OCI-M1 (cell line): Measurements from ENCODE around the gene RAPSN.
A peak's percentile ranks its signal among the peaks of the same experiment; 100 is the strongest.

ENCODE experiments used
- DNase-seq: peaks from one replicate; lab custom pipeline; 2025; lab: John Stamatoyannopoulos, UW

Gene RAPSN

DNA sequence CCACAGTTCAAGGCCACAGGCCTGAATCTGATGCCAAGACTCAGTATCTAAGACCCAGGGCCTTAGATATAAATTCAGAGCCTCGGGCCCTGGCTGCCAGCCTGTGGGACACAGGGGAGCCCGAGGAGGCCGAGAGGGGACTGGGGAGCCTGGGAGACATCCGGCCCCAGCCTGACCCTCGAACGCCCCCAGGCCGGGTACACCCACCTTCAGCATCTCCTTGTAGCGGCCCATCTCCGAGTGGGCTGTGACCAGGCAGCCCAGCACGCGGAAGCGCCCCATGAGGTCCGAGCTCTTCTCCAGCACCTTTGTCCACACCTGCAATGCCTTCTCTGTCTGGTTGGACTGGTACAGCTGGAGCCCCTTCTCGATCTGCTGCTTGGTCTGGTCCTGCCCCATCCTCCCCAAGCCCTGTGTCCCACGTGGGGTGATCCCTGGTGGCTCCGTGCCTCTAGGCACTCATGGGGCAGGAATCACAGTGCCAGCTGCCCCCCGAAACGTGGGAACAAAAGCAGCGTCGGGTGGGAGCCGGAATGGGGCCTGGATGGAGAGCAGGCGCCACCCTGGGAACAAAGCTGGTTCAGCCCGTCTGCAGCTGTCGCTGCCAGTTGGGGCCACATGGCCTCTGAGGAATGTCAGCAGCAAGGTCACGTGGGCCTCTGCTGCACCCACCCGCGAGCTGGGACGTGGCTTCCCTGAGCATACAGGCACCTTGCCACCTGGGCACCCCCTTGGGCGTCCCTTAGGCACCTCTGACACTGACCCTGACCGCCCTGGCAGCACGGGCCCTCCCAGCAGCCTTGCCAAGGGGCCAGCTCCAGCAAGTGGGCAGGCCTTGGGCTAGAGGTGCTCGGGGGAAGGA, at the start of gene RAPSN:
Gene RAPSN (minus strand): TSS at position 571 of the 862 bp plus-strand sequence. CDS start 172 bp downstream, at position 399.
- no peak for DNase-seq

DNA sequence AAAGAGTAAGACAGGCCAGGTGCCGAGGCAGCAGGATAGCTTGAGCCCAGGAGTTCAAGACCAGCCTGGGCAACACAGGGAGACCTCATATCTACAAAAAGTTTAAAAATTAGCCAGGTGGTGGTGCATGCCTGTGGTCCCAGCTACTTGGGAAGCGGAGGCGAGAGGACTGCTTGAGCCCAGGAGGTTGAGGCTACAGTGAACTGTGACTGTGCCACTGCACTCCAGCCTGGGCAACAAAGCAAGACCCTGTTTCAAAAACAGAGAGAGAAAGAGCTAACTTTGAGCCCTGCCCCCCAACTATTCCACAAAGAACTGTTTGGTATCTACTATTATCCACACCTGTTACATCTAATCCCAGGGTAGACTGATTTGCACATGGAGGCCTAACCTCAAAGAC, 49.2 kb upstream of the RAPSN start:
- no peak for DNase-seq

DNA sequence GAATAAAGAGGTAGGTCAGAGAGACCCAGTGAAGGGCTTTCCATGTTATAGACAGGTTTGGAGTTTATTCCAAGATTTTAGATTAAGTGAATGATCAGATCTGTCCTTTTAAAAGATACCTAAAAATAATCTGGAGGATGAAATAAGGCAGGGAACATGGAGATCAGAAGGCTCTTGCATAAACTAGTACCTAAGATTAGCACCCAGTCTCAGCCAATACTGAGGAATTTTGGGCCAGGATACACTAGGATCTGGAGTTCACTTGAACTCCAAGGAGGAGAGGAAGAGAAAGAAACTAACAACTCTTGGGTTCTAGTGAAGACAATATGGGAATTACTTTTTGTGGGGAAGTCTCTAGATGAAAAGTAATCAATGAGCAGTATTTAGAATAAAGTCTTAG, 47.9 kb upstream of the RAPSN start:
- no peak for DNase-seq

DNA sequence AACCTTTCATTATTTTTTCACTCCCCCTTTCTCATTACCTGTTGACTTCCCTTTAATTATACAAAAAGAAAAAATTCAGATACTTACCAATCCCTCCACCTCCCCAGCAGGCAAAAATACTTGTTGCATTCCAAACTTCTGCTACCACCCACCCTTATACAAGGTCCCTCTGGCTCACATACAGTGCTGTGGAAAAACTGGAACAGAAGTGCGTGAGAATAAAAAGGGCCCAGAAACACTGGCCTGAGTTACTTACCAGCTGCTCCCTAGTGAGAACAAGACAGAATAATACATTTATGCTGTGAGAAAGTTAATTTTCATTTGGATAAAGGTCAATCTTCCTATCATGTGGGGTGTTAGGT, 46.9 kb upstream of the RAPSN start:
- DNase-seq = no peak

DNA sequence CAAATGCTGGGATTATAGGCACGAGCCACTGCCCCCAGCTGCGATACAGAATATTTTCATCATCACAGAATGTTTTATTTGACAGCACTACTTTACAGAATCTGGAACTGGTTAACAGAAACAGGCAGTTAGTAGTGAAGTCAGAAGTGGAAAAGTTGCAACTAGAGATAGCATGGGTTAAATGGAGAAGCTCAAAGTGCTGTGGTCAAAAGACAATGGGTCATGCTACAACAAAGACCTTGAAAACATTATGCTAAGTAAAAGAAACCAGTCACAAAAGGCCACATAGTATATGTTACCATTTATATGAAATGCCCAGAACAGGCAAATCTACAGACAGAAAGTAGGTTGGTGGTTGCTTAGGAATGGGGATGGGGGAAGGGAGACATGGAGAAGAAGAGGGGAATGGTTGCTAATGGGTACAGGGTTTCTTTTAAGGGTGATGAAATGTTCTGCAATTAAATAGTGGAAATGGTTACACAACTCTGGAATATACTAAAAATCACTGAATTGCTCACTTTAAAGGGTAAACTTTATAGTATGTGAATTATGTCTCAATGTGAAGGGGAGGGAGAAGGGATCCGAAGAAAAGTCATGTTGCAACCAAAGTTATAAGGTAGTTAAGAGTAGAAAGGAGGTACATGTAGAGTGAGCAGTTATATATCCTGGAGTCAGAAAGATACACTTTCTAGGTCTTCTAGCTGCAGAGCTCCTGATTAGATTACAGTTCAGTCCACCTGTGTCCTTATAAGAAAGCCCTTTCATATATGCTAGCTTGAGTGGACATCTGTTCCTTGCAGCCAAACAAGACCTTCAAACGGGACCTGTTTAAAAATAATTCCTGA, 46.3 kb upstream of the RAPSN start:
- peak; percentile 81 for DNase-seq

DNA sequence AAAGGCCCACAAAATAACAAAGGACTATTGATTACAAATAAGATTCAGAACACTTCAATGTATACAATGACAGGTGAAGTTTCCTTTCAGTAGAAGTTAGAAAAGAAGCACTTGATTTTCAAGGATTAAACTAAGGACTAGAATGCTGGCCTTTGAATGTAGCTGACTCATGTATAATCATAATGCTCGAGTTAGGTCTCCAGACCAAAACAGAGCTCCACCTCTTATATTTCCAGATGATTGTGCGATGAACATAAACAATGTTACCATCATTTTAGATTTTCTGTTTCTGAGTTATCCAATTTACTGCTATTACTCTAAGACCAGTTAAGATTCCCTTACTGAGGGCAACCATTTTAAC, 40.4 kb upstream of the RAPSN start:
- no peak for DNase-seq

DNA sequence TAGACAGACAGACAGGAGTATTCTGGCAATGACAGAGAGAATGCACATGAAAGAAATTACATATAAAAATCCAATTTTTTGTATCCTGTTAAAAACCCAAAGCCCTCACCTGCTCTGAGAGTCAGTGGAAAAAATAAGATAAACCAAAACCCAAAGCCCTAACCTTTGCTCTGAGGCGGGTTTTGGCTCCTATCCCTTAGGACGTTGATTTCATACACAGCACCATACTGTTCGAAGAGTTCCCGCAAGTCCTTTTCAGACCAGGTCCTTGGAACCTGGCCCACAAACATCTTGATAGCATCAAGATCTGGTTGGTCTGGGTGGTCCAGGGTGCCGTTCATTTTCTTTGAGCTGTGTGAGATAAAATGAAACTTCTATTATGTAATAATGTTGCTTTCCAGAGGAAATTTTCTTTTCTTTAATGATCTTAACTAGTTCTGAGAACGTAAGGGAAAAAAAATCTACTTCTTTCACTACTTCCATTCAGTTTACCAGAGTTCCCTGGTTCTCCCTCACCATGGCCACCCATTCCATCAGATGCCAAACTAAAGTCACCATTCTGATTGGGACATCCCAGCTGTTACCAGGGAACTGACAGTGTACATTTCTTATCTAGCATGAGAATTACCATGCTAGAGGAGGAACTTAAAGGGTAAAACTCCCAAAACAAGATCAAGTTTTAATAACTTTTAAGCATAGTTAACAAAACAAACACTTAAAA, 39.9 kb upstream of the RAPSN start:
- DNase-seq = peak; percentile 24

DNA sequence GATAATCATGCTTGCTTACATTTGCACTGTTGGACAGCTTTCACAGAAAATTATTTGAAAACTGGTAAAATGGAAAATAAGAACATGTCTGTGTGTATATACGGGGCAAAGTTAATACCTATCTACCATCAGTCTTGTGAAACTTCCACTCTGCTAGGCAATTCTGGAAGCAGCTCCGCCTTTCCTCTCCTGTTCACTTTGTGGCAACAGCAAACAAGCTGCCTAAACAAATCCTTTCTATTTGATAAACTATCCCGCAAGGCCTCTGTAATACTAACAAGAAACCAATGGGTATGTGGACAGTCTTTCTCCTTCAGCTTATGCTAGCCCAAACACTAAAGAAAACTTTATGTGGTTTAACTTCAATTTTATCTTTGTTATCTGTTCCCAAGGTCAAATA, 39.2 kb upstream of the RAPSN start:
- no peak for DNase-seq

DNA sequence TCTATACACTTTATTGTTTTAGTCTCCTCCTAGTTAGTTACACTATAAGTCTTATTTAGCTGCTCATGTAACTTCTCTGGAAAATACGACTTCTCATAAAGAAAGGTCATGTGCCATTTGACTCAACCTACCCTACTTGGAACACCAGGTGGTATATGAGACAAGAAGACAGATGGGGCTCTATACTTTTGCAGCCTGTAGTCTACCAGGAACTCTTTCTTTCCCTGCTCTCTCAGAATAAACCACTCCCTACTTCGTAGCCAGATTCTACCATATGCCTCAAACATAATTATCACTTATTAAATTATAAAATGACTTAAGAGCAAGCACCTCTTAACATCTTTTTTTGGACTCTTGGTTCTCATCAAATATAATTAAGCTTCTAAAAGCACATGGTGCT, 38.5 kb upstream of the RAPSN start:
- no peak for DNase-seq

DNA sequence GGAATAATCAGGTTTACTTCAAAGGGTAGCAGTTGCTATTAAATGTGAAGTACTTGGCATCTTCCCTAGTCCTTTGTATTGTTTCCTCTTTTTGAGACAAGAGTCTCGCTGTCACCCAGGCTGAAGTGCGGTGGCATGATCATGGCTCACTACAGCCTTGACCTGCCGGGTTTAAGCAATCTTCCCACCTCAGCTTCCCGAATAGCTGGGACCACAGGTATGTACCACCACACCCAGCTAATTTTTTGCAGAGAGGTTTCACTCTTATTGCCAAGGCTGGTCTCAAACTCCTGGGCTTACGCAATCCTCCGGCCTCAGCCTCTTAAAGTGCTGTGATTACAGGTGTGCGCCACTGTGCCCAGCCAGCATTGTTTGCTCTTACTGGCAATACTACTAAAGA, 36.2 kb upstream of the RAPSN start:
- DNase-seq = no peak

DNA sequence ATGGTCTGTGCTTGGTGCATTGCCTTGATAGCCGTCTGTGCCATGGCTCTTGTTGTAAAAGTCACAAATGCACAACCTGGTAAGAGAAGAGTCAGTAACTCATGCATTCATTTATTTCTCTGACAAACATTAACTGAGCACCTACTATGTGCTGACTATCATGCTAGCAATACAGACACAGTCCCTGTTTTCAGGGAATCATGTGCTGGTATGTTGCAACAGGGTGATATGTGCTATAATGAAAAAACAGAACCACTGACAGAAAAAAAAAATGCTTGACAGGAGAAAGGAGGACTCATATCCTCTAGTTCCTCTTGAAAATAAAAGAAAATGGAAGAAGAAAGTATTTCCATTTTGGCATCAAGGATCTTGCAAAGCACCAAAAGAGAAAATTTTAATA, 34.5 kb upstream of the RAPSN start:
- DNase-seq = no peak

DNA sequence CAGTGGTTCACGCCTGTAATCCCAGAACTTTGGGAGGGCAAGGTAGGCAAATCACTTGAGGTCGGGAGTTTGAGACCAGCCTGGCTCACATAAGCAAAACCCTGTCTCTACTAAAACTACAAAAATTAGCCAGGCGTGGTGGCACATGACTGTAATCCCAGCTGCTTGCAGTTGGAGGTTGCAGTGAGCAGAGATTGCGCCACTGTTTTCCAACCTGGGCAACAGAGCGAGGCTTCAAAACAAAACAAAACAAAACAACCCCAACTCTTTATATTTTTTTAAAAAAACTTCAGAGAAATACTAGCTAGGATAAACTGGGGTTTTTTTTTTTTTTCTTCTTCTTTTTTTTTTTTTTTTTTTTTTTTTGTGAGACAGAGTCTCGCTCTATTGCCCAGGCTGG, 31.8 kb upstream of the RAPSN start:
- DNase-seq = no peak

DNA sequence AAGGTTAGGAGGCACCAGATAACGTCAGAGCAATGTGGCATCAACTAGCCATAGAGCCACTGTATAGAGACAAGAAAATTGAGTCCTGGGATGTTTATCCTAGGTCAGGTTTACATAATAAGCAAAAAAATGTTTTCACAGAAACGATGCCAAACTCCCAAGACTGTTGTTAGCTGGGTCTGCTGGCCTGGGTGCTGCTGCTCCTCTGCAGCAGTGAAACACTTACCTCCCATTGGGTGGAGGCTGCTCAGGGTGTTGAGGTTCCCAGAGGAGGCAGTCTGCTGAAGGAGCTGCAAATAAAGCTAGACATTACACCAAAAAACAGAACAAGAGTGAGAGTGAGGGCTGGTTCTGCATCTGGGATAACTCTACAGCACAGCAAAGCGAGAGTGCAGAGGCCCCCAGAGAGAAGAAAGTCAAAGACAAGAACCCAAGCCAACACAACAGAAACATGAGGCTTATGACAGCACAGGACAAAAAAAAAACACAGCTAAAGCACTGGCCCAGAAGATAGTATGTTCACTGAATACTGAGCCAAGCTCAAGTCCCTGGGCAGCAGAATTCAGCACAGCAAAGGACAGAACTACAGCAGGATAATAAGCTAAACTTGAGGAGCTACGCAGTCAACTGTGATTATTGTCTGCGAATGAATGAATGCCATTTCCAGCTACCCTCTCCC, 29.9 kb upstream of the RAPSN start:
- DNase-seq = no peak

DNA sequence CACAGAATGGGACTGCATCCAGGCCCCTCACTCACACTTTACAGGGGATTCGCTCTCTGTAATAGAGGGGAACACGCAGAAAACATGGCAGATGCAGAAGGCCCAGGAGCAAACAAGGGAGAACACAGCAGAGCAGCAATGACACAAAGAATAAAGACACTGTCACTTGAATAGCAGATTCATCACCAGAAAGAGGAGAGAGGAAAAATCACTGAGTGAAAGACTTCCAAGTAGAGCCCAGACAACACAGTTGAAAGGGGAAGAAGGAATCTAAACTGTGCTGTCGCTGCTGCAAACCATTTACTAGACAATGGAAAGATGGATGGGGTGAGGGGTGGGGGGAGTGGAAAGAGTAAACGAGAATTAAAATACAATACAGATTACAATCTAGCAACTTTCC, 28.8 kb upstream of the RAPSN start:
- DNase-seq = no peak

DNA sequence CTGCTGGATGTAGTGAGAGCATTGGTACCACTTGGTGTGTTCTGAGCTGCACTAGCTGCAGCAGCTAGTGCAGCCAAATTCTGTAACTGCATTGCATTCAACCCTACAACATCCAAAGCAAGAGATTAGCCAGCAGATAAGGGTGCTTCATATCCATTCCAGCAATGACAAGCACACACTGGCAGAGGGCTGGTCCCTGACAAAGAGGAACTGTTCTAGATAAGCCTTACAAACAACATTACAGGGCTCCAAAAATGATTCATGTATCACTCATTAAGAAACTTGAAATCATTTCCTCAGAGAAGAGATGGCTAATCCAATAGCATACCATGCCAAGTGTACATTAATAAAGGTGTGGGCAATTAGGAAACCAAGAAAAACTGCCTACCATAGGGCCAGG, 28.4 kb upstream of the RAPSN start:
- peak; percentile 57 for DNase-seq

DNA sequence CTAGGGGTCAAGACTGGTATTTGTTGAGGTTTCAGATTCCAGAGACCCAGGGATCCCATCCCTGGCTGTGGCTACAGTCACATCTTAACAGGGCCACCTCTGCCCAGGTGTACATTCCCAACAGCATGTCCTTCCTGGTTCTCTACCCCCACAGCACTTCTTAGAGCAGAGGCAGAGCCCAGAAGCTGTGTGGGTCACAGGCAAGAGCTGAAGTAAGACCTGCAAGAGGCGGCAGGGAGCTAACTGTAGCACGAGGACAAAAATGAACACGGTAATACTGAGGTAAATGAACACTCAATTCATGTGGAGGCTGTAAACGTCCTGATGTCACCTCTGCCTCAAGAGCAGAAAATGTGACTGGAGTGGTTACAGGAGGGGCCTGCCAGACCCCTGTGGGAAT, 21.7 kb upstream of the RAPSN start:
- no peak for DNase-seq

DNA sequence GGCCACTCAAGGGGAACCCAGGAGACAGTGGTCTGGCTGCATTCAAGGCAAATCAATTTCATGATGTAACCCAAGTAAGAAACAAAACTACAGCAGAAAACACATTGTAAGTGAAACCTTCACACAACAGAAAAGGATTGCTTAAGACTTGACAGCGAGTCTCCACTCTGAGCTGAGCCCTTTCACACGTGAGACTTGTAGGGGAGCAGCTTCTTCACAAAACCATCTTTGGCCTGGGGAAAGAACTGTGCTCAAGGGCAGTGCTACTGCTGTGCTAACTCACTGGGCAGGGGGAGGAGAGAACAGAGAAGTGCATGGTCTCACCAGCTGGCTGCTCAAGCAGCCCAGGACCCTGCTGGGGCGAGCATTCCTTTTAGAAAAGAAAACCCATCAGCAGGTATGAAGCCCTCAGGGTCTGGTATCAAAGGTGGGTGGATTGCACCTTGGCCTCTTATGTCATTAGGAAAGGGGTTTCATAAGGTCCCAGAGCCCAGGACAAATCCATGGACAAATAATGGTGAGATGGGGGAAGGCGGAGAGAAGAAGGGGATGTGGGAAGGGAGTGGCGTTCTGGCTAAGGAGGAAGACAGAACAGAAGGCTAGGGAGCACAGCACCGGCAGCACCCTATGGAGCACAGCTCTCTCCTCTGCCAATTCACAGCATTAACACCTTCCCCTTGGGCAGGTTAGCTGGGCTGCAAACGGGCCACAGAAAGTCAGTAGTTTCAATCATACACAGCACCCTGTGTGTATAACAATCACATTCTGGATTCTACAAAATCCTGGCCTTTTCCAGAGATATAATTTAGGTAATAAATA, 20.6 kb upstream of the RAPSN start:
- DNase-seq = no peak

DNA sequence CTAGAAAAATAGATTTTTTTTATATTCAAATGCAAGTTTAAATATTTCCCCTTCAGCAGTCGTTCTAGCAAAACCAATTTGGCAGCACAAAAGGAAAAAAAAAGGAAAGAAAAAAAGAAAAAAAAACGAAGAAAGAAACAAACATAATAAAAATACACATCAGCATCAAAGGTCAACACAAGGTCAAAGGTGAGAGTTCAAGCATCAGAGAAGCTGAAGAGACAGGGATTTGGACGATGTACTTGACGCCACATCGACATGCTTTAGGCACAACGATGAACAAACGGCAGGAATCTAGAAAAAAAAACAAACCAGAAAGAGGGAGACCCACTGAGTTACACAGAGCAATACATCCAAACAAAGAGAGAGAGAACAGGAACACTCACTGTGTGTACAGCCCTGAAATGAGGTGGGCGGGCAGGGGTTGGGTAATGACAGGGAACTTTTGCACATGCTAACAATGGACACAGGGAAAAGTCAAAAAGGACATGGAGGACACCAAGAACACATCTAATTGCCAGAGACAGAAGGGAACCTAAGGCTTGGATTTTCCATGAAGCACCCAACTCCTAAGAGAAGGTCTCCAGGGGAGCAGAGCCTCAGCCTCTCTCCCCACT, 19.8 kb upstream of the RAPSN start:
- DNase-seq = no peak

DNA sequence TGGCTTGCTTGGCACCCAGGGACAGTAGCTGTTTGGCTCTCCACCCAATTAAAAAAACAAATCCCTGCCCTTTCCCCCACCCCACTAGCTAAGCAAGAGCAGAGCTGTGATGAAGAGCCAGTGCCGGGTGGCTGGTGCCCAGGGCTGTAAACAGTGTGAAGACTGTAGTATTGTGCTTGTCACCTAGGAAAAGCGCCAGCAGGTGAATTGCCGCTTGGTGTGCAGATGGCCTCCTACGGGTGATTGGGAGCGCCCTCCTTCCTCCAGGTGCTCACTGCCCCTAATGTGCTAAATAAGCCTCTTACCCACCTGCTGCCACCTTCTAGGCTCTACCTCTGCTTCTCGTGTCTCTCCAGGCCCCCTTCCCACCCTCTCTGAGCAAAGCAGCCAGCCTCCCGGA, 18.4 kb upstream of the RAPSN start:
- no peak for DNase-seq

DNA sequence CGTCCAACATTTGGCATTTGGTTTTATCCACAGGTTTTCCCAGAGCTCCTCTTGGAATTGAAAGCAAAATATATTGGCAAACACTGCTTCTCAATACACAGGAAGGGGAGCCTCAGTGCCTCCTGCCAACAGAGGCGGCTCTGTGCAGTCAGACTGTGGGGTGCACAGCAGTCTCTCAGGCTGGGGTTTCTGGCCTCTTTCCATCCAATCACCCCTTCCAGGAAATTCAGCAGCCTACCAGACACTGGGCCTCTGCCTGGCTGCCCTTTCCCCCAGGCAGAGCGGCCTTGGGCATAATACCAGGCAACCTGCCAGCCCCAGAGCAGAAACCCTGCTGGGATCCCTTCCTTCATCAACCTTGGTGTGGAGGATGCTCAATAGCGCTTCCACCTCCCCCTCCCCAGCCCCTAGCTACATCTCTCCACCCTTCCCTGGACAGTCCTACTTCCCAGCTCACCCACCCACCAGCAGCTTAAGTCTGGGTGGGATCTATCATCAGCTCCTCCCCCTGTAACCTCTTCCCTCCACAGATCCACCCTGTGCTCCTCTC, 17.8 kb upstream of the RAPSN start:
- DNase-seq = no peak

DNA sequence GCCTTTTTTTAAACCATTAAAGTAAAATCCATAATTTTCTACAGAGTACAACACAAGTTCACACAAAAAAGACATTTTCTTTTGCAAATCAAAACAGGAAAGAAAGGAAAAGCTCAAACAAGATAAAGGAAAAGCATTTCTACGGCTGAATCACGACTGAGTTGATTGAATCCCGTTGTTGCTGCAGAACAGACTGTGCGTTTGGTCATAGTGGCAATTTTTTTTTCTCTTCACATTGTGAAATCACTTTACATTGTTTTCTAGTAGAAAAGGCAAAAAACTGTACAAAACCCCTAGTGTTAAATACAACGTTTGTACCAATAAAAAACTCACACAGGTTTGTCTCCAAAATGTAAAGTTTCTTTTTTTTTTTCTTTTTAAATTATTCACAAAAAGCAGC, 17.3 kb upstream of the RAPSN start:
- DNase-seq = no peak
